COLO668 (cell line): Measurements from ENCODE around the gene GMCL2.

Experiments used
- DNase-seq: peaks from one replicate; lab custom pipeline; 2025; ENCODE audit not compliant: unreplicated experiment; lab: John Stamatoyannopoulos, UW

Gene GMCL2

DNA sequence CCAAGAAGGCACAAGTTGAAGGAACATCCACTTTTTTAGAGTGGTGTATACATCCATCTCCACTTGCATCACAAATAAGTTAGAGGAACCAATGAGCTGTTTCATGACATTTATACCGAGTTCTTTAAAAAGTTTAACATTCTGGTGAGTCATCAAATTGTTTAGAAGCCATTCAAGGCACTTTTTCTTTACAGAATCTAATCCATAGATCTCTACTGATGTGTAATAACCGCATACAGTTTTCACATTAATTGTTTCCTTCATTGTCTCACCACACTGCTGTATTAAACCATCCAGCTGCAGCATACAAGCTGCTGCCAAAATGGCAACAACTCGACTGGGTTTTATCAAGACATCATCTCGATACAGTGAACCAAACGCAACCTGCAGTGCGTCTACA lies 744 bp downstream of the GMCL2 start:
- no peak for DNase-seq

- DNase-seq, result no peak
Observed at GRCh38 chr5:178182158-178182876, 4.9 kb downstream of the GMCL2 start.

GRCh38 chr5:178180141-178180863 lies 6.9 kb downstream of the GMCL2 start:
- DNase-seq, result no peak

- no peak for DNase-seq
Observed at GRCh38 chr5:178177569-178177968, 9.6 kb downstream of the GMCL2 start.

DNA sequence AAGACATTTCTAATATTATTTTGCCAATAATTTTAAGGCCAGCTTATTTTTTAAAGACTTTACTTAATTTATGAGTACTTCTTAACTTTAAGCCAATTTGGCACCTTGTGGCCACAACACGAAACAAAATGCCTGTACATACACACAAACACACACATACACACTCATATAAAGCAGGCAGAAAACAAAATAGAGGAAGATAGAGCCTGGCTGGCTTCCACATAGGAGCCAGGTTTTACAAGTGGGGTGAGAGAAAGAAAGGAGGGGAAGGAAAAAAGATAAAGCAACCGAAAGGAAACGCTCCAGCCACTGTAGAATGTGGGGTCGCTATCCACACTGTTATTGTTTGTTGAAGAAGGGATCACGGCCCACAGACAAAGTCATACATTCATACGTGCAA lies 10.4 kb downstream of the GMCL2 start:
- DNase-seq, result no peak

DNA sequence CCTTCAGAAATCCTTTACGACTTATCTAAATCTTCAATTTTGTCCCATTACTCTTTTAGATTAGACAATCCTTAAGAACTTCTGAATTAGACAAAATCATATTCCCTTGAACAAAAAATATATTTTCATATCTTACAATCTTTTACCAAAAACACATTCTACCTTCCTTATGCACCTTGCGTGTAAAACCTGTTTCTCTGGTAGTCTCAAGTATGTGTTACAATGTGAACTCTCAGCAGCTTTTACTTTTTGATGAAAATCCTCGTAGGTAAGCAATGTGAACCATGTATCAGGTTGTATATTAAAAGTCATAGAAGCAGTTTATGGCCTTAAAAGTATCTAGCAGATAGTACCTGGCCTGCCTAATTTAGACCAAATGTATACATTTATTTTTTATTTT lies 12.7 kb downstream of the GMCL2 start:
- no peak for DNase-seq

DNA sequence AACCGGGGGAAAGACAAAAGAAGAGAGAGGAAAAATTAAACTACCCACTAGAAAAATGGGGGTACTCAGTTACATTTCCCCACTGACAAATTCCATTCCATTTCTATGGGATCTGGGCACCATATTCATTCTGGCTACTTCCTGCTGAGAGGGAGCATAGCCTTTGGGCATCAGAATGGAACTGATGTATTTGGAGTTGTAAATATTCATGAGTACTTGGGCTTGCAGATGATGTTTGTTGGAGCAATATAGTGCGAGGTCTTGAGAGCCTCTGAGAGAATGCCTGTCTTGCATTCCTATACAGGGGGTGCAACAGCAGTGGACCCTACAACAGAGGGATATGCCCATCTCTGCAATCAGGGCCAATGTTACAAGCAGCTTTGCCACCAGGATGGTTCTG lies 16.7 kb downstream of the GMCL2 start:
- DNase-seq, result no peak

DNA sequence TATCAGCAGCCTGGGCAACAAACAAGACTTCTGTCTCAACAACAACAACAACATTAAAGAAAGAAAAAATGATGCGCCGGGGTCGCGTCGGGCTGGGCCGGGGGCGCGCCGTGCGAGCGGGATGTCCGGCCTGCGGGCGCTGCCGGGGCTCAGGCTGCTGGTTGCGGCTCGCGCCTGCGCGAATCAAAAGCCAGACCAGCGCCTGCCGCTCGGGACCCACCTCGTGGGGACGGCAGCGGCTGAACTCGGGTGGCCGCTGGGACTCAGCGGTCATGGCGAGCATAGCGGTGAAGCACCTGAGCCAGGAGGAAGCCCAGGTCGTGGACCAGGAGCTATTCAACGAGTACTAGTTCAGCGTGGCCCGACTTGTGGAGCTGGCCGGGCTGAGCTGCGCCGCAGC lies 21.6 kb downstream of the GMCL2 start:
- no peak for DNase-seq

DNA sequence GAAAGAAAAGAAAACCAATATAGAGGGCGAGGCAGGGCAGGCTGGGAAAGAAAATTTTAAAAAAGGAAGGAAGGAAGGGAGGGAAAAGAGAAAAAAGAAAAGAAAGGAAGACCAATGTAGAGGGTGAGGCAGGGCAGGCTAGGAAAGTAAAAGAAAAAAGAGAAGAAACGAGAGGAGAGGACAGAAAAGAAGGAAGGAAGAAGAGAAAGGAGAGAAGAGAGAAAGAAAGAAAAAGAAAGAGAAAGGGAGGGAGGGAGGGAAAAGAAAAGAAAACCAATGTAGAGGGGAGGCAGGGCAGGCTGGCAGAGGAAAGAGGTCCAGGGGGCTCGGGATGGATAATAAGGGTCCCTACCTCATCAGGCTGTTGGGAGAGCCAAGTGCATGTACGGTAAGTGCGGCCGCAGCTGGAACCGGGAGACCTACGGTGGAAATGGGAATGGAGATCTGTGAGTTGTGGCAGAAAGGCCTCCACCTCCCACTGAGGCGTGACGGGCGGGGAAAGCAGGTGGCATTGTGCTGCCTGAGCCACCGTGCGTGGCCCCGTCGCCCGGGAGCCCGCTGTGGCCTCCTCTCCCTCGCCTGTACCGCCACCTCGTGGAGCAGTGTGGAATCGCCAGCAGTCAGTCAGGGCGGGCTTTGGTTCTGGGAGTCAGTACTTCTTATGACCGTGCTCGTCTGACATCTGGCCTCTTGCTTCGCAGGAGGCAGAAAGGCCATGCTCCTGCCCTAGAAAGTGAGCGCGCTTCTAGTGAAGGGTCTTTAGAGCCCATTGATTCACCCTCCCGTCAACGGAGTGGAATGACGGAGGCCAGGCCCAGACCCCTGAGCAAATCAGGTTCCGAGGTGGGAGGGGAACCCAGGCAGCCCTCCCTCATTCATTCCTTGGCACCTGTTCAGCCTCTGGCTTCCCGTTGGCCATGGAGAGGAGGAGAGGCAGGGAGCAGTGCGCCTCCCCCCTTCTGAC lies 23.1 kb downstream of the GMCL2 start:
- DNase-seq, result peak; percentile 91

DNA sequence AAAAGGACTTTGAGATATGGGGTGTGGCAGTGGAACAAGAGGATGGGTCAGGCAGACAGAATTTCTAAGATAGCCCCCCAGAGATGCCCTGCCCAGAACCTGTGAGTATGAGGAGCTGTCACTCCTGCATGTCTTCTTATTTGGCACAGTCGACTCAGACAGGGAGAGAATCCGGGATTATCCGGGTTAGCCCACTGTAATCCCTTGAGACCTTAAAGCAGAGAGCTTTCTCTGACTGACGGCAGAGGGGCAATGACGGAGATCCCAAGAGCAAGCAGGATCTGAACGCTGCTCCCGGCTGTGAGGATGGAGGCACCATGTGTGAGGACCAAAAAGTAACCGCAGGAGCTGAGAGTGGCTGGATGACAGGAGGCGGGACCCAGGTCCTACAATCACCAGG lies 24.7 kb downstream of the GMCL2 start:
- no peak for DNase-seq

DNA sequence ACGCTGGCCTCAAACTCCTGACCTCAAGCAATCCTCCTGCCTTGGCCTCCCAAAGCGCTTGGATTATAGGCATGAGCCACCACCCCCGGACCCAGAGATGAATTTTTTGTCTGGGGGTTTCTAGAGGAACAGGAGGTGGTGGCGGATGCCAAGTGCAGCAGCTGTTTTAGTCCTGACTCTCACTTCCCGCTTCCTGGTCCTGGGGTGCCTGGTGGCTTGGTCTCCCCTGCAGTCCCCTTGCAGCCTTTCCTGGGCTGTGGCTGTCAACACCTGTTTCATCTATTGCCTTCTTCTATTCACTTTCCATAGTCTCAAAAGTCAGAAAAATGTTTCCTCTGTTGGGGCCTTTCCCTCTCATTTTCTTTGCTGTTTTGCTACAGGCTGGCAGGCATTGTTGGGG lies 27.0 kb downstream of the GMCL2 start:
- DNase-seq, result no peak

- no peak for DNase-seq
Observed at GRCh38 chr5:178155065-178155464, 32.1 kb downstream of the GMCL2 start.

GRCh38 chr5:178153530-178154340 lies 33.4 kb downstream of the GMCL2 start, which contains the start of gene NHP2:
Gene NHP2, minus strand, starts transcription at chr5:178153885. Its CDS starts 68 bp downstream, at chr5:178153817.
- peak; percentile 94 for DNase-seq

GRCh38 chr5:178152491-178153444 lies 34.4 kb downstream of the GMCL2 start:
- DNase-seq, result no peak

- no peak for DNase-seq
Observed at GRCh38 chr5:178150977-178151734, 36.0 kb downstream of the GMCL2 start.

GRCh38 chr5:178149199-178149932 lies 37.8 kb downstream of the GMCL2 start:
- DNase-seq, result no peak

DNA sequence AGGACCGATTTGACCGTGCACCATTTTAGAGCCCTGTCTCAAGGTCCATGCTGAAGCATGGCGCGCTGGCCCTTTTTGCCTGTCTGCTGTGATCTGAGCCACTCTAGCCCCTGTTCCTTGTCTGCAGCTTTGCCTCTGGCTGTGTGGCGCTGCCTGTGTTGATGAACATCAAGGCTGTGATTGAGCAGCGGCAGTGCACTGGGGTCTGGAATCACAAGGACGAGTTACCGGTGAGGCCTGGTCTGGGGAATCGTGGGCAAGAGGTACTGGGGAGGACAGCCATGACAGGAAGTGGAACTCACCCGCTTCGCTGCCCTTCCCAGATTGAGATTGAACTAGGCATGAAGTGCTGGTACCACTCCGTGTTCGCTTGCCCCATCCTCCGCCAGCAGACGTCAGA lies 39.8 kb downstream of the GMCL2 start:
- DNase-seq, result no peak
